OCI-LY3 (cell line): ENCODE data around the gene EEF1AKMT2.

Experiments
- EZH2phosphoT487 ChIP-seq: fragments of 200-600 bp; shearing (Covaris generic); IDR thresholded peaks from 2 replicates; pipeline ENCODE4 v1.6.1; 2018; ENCODE audit warnings: antibody characterized with exemption, mixed run types, low read depth
- TF ChIP-seq, protein P1 (sequence below): fragments of 200-600, 300-600 bp; sonication (generic); IDR thresholded peaks from 2 replicates; pipeline ENCODE4 v1.5.1; 2014; ENCODE audit warnings: antibody characterized with exemption, low read length, low read depth

DNA sequence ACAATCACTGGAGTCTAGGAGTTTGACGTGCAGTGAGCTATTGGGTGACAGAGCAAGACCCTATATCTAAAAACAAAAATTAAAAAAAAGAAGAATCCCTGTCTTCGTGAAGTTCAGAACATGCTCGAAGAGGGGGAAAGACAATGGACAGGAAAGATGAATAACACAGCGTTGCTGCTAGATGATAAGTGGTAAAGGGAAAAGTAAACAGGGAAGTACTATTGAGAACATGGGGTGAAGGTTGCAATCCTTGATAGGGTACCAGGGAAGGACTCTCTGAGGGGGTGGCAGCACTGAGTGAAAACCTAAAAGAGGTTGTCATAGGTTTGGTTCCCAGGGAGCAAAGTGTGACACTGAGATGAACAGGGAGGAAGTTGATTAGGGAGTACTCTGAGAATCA lies 7.1 kb upstream of the EEF1AKMT2 start:
- TF ChIP-seq, protein P1, sequence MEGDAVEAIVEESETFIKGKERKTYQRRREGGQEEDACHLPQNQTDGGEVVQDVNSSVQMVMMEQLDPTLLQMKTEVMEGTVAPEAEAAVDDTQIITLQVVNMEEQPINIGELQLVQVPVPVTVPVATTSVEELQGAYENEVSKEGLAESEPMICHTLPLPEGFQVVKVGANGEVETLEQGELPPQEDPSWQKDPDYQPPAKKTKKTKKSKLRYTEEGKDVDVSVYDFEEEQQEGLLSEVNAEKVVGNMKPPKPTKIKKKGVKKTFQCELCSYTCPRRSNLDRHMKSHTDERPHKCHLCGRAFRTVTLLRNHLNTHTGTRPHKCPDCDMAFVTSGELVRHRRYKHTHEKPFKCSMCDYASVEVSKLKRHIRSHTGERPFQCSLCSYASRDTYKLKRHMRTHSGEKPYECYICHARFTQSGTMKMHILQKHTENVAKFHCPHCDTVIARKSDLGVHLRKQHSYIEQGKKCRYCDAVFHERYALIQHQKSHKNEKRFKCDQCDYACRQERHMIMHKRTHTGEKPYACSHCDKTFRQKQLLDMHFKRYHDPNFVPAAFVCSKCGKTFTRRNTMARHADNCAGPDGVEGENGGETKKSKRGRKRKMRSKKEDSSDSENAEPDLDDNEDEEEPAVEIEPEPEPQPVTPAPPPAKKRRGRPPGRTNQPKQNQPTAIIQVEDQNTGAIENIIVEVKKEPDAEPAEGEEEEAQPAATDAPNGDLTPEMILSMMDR: no peak
- no peak for TF ChIP-seq EZH2phosphoT487
